Mammary epithelial cell (primary cell): ENCODE results near the gene CLRN1.

Experiments
- CTCF ChIP-seq, 2 donors: IDR thresholded peaks in 1 of 2; conservative IDR thresholded peaks in 1 of 2; 2 replicates each; pipeline ENCODE4 v1.5.1; 2011 to 2012; ENCODE audit warnings: inconsistent platforms in 2 of 2, low read length in 2 of 2, mild to moderate bottlenecking in 2 of 2, control low read depth in 1 of 2, low read depth in 1 of 2; ENCODE audit not compliant: insufficient read depth in 1 of 2; ENCODE audit errors: extremely low read depth in 1 of 2
- EZH2 ChIP-seq: IDR thresholded peaks from 2 replicates; pipeline ENCODE4 v1.6.1; 2012; ENCODE audit warnings: low read length, inconsistent platforms, borderline replicate concordance

DNA sequence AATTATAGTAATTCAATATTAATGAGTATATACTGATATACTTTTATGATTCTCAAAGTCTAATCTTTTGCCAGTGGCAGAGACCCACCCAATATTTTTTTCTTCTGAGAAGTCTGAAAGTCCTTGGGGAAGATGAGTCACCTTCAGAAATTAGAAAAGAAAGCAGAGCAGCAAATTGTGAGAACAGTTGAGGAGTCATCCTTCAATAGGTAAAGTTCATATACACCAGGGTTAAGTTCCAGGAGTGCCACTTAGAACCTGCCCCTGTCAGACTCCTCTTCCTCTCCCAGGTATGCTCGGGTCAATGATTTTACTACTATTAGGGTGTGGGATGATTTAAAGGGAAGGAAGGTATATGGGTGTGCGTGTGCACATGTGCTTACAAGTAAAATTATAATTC lies 7.1 kb downstream of the CLRN1 start:
- TF ChIP-seq CTCF (conservative IDR thresholded peaks at IDR 0.05 in 1 of 2, IDR thresholded peaks at IDR 0.05 in 1 of 2; ENCODE audit: extremely low read depth in 1 of 2, insufficient read depth in 1 of 2, low read depth in 1 of 2, low read length in 2 of 2), result no peak
- TF ChIP-seq EZH2, result no peak
